Esophagus squamous epithelium (tissue), 4 donors: ENCODE measurements around the gene CADM2.

Experiments used
- CTCF ChIP-seq, 6 experiments: fragments of 450-650 bp in 4 of 6; fragments of 200-600 bp in 2 of 6; sonication (generic) in 2 of 6; IDR thresholded peaks; one replicate each; pipeline ENCODE4 v1.5.1; 2016 to 2019; ENCODE audit warnings: antibody characterized with exemption in 6 of 6, mild to moderate bottlenecking in 4 of 6, moderate library complexity in 4 of 6
- POLR2A ChIP-seq, 4 donors: fragments of 450-650 bp; IDR thresholded peaks; one replicate each; pipeline ENCODE4 v1.6.1; 2017; ENCODE audit warnings: antibody characterized with exemption in 4 of 4, mild to moderate bottlenecking in 4 of 4, moderate library complexity in 3 of 4

- TF ChIP-seq POLR2A (IDR thresholded peaks at IDR 0.05) (no peak), CTCF (IDR thresholded peaks at IDR 0.05) (no peak)
Measured at GRCh38 chr3:85652360-85652759, 693.6 kb downstream of the CADM2 start.
